ENCODE results near the gene IFNA5.

IFNA5 gene

DNA sequence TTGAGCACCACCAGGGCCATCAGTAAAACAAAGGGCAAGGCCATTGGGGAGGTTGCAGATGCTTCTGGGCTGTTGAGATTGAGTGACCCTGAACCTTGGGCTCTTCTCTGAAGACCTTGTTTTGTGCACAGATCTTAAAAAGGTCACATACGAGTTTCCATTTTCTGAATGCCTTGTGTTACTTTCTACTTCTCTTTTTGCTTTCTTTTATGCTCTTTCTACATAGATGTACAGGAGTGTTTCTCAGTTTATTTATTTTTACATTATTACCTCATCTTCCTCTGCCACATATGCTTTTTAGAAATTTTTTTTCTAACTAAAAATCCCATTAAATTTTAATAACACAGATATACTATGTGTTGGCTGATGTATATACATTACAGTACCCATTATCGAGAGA is at the start of gene IFNA5:
Gene IFNA5, minus strand, starts transcription at position 101 of the 400 bp plus-strand sequence. Its CDS starts 57 bp downstream, at position 44.
- no peak for DNase-seq (ENCODE audit: low spot score)

DNA sequence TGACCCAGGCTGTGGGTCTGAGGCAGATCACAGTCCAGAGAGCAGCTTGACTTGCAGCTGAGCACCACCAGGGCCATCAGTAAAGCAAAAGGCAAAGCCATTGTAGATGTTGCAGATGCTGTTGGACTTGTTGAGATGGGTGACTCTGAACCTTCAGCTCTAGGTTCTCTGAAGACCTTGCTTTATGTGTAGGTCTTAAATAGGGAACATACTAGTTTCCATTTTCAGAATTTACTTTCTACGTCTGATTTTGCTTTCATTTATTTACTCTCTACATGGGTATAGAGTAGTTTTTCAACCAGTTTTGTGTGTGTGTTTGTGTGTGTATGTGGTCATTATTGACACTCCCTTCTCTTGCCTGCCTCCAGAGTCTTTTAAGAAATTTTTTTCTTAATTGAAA is 45.7 kb upstream of the IFNA5 start, which contains the start of gene IFNA6:
Gene IFNA6, minus strand, starts transcription at position 101 of the 400 bp plus-strand sequence. Its CDS starts 0 bp downstream, at position 101.
- no peak for DNase-seq (ENCODE audit: low spot score)

- DNase-seq (ENCODE audit: low spot score), result no peak
Observed at GRCh38 chr9:21348430-21348970, 43.4 kb upstream of the IFNA5 start.

DNA sequence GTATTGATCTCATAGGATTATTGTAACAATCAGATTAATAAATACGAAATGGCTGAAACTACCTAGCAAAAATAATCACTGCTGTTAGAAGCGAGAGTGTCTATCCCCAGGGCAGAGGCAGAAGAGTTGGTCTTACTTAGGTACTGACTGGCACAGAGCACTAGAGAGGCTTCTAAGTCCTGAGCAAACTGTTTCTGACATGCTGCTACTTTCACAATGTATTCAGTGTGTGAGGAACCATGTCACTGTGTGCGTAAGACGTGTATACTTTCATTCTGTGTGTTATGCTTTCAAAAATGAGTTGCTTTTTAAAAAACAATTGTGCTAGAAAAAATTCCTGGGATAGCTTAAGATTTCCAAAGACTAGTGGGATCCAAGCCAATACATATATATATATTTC is 35.6 kb upstream of the IFNA5 start:
- no peak for DNase-seq (ENCODE audit: low spot score)

DNA sequence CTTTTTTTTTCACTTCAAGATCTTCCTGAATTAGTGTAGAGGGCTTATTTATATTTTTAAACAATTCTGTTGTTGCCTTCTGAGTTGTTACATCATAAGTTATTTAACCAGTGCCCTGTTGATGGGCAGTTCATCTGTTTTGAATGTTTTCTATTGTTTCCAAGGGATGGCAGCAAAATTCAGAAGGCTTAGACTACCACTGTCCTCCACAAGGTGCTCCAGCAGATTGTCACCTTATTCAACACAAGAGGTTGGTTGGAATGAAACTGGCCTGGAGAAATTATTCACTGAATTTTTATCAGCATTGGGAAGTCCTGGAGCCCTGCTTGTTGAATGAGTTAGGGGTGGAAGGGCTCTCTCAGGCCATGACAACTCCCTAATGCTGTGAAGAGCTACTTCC is 31.3 kb upstream of the IFNA5 start:
- DNase-seq (ENCODE audit: low spot score), result peak; percentile 35

GRCh38 chr9:21334701-21335632 is 29.9 kb upstream of the IFNA5 start, which contains the start of gene KLHL9:
TSS of gene KLHL9 (minus strand) at chr9:21335404. CDS start at chr9:21334859, 545 bp downstream.
- DNase-seq (ENCODE audit: low spot score), result peak; percentile 91

- DNase-seq (ENCODE audit: low spot score), result no peak
Observed at GRCh38 chr9:21333226-21333625, 28.1 kb upstream of the IFNA5 start.

DNA sequence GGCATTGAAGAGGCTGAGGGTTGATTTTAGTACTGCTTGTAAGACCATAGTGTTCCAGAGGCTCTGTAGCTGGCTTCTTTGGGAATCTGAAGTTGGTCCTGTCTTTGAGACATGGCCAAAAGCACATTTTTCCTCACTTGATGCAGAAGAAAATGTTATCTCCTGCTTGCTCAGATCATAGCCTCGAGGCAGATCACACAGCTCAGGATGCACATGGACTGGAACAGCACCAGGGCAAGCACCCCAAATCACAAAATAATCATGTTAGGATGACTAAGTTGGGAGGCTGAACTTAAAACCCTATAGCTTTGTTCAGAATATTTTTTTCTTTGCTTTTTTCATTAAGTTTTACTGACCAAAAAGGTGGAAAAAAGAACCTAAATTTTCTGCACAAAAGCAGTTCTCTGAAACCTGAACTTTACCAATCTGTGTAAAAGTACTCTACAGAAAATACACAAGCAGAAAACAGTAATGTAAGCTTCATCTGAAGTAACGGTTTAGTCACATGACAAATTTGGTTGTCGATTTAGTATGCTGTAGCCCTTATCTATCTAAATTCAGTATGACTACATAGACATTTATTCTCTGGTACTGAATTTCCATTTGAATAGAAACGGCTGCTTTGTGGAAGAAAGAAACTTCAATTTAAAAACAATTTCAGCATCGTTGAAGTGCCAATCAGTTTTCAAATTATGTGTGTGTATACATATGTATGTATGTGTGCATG is 26.7 kb upstream of the IFNA5 start:
- no peak for DNase-seq (ENCODE audit: low spot score)

- DNase-seq (ENCODE audit: low spot score), result peak; percentile 71
Observed at GRCh38 chr9:21326526-21327139, 21.5 kb upstream of the IFNA5 start.

GRCh38 chr9:21324047-21324446 is 18.9 kb upstream of the IFNA5 start:
- DNase-seq (ENCODE audit: low spot score), result no peak

DNA sequence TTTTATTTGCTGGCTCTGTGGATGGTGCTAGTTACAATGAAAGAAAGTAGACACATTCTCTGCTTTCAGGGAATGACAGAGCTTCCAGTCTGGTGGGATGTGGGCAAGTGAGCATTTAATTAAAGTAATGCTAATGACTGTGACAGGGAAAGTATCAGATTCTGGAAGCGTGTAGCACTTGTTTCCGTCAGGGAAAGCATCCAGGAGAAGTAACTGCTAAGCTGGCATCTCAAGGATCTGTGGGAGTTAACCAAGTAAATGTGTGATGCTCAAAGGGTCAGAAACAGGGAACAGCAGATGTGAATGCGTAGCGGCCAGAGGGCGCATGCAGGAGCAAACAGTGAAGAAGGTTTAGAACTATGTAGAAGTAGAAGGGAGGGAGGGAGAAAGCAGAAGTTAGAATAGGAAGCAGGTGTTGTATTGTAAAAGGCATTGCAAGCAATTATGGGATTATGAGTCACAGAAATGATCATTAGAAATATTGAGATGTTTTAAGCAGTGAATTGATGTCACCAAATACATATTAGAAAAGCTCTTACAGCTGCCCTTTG is 17.9 kb upstream of the IFNA5 start:
- DNase-seq (ENCODE audit: low spot score), result no peak

GRCh38 chr9:21320465-21320864 is 15.4 kb upstream of the IFNA5 start:
- DNase-seq (ENCODE audit: low spot score), result no peak

- DNase-seq (ENCODE audit: low spot score), result peak; percentile 68
Observed at GRCh38 chr9:21317956-21318923, 13.1 kb upstream of the IFNA5 start.

DNA sequence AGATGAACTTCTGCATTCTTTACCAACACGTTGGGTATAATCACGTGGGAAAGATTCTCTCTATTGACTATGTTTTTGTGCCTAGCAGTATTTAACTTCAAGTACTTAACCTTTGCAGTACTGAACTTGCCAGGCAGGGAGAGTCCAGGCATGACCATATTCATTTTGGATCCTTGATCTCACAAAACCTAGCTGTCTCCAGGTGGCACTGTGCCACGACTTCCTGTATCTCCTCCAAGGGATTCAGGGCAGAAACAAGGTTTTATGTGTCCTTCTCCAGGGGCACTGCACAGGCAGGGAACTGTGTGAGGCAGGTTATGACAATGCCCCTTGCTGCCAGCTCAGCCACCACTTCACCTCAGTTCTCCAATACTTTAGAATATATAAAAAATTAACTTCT is 11.7 kb upstream of the IFNA5 start:
- DNase-seq (ENCODE audit: low spot score), result no peak

DNA sequence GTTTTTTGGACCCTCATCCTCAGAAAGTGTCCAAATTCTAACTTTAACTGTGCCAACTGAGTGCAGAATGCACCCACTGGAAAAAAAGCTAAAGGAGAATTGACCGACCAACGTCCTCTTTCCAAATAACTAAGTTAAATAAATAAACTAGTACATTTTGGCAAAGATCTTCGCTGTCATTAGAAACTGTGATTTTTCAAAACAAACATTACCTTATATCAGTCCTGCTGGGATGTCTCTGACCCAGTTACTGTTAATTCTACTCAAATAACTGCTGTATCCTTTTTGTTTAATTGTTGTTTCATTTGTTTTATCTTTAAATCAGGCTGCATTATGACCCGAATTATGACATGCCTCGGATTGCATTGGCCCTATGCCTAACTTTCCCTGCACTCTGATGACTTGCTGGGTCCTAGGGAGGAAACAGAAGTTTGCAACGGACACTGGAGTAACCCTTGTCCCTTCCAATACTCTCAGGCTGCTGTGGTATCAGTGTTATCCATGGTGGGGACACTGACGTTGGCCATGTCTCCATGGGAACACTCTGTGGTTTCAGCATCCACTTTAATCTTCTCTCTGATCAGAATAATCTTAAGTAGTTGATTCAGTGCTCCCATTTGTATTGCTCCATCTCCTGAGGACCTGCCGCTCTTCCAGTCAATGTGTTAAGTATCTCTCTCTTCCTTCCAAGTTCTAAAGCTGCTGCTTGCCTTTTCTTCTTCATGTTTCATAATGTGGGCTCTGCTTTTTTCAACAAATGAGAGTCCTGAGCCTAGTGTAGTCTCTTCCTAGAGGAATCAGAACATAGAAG is 11.1 kb upstream of the IFNA5 start:
- DNase-seq (ENCODE audit: low spot score), result no peak

DNA sequence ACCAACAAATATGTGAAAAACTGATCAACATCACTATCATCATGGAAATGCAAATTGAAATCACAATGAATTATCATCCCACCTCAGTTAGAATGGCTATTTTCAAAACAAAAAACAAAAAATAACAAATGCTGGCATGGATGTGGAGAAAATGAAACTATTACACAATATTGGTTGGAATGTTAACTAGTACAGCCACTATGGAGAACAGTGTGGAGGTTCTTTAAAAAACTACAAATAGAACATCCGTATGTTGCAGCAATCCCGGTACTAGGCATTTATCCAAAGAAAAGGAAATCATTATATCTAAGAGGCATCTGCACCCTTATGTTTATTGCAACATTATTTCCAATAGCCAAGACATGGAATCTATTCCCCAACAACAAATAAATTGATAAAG is 9.0 kb upstream of the IFNA5 start:
- no peak for DNase-seq (ENCODE audit: low spot score)

- peak; percentile 56 for DNase-seq (ENCODE audit: low spot score)
Observed at GRCh38 chr9:21311889-21312288, 6.8 kb upstream of the IFNA5 start.

DNA sequence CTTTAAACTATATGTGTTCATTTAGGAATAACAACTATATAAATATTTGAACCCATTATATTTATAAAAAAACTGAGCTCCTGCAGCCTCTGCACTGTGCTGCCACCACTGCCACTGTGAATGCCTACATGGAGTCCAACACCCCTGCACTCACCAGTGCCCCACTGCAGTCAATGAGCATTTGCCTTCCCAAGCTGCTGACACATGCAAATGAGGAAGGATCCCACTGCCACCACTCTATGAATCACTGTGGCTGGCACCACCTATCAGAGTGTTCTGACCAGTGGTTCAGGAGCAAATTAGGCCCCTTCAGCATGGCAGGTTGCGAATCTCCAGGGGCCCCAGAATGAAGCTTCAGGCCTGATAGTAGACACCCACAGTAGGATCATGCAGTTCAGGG is 9.1 kb downstream of the IFNA5 start:
- no peak for DNase-seq (ENCODE audit: low spot score)

GRCh38 chr9:21294904-21295538 is 10.1 kb downstream of the IFNA5 start:
- DNase-seq (ENCODE audit: low spot score), result peak; percentile 24
